ENCODE results near the gene SRRD. TPM values are rescaled to one million over a fixed set of nuclear protein-coding genes. Genes with fewer than 3 reads are reported as not detected.

Gene SRRD
- polyA plus RNA-seq, 1 experiment, result 13.1 TPM

- no peak overlapping the region for H3K4me3 ChIP-seq (ENCODE audit: low read depth, low read length)
- CTCF ChIA-PET, result interaction anchor here (1.0 to 1.6 kb wide), 3 partner anchors 15 to 79 kb away, joined by 3 to 6 read pairs (median 3); no protein-coding TSS in a partner anchor
- H3K36me3 ChIP-seq (ENCODE audit: control insufficient read depth, insufficient read depth, low read length), result peaks cover 1% of the 10 kb centered on the region; the same call in 1 of the 2 replicates
- TF ChIP-seq CTCF (IDR thresholded peaks at IDR 0.05; ENCODE audit: insufficient read depth, low read depth, low read length), result no peak
- no peak for DNase-seq (ENCODE audit: low read depth)
- POLR2A ChIA-PET, result no interaction called here
- no peaks in the 10 kb centered on the region for H3K27me3 ChIP-seq (ENCODE audit: control insufficient read depth, insufficient read depth, low read length)
Observed at GRCh38 chr22:26445577-26446275, 38.0 kb upstream of the SRRD start.

DNA sequence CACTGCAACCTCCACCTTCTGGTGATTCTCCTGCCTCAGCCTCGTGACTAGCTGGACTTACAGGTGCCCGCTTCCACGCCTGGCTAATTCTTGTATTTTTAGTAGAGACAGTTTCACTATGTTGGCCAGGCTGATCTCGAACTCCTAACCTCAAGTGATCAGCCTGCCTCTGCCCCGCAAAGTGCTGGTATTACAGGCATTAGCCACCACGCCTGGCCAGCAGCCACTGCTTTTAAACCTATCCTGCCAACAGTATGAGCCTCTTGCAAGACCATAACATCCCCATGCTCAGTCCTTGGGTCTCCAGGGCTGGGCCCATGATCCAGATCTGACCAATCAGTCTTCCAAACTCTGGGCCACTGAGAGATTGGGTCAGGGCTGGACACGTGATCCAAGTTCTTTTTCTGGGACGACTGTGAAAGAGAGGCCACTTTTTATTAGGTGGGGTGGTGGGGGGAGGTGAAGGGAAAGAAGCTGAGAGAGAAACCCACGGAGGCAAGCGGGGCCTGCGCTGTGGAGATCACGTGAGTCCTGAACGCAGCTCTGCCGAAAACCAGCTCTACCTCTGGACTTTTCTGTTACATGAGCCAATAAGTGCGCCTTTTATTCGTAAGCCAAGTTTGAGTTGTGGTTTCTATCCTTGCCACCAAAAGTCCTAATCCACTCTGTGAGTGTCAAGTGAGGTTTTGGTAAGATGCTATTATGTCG is 36.7 kb upstream of the SRRD start:
- no peak for TF ChIP-seq CTCF (IDR thresholded peaks at IDR 0.05; ENCODE audit: insufficient read depth, low read depth, low read length)
- no peaks in the 10 kb centered on the region for H3K27me3 ChIP-seq (ENCODE audit: control insufficient read depth, insufficient read depth, low read length)
- no peak for DNase-seq (ENCODE audit: low read depth)
- H3K36me3 ChIP-seq (ENCODE audit: control insufficient read depth, insufficient read depth, low read length), result peaks cover 6% of the 10 kb centered on the region
- CTCF ChIA-PET, result interaction anchor here (0.8 to 1.2 kb wide), 2 partner anchors 14 to 81 kb away, joined by 3 to 7 read pairs; no protein-coding TSS in a partner anchor
- POLR2A ChIA-PET, result no interaction called here
- H3K4me3 ChIP-seq (ENCODE audit: low read depth, low read length), result no peak overlapping the region

- Histone ChIP-seq H3K36me3 (ENCODE audit: control insufficient read depth, insufficient read depth, low read length) (peaks cover 8% of the 10 kb centered on the region), H3K4me3 (ENCODE audit: low read depth, low read length) (no peak overlapping the region), H3K27me3 (ENCODE audit: control insufficient read depth, insufficient read depth, low read length) (no peaks in the 10 kb centered on the region)
- DNase-seq (ENCODE audit: low read depth), result no peak
- POLR2A ChIA-PET, result no interaction called here
- TF ChIP-seq CTCF (IDR thresholded peaks at IDR 0.05; ENCODE audit: insufficient read depth, low read depth, low read length), result no peak
- CTCF ChIA-PET, result interaction anchor here (1.2 to 2.9 kb wide), 2 partner anchors 13 kb away, joined by 7 to 23 read pairs; no protein-coding TSS in a partner anchor
Observed at GRCh38 chr22:26447584-26448329, 35.9 kb upstream of the SRRD start.

GRCh38 chr22:26448334-26448733 is 35.3 kb upstream of the SRRD start:
- peaks cover 9% of the 10 kb centered on the region for H3K36me3 ChIP-seq (ENCODE audit: control insufficient read depth, insufficient read depth, low read length)
- ChIA-PET POLR2A (no interaction called here), CTCF (interaction anchor here (2.9 kb wide), 1 partner anchor 13 kb away, joined by 23 read pairs; no protein-coding TSS in a partner anchor)
- no peak for DNase-seq (ENCODE audit: low read depth)
- no peak overlapping the region for H3K4me3 ChIP-seq (ENCODE audit: low read depth, low read length)
- H3K27me3 ChIP-seq (ENCODE audit: control insufficient read depth, insufficient read depth, low read length), result no peaks in the 10 kb centered on the region
- TF ChIP-seq CTCF (IDR thresholded peaks at IDR 0.05; ENCODE audit: insufficient read depth, low read depth, low read length), result no peak
